ENCODE data around the gene MRFAP1L1. TPM values are rescaled to one million over a fixed set of nuclear protein-coding genes. Genes with fewer than 3 reads are reported as not detected.

Gene MRFAP1L1
- total RNA-seq, 1 experiment from 2014 or later, result 57.7 TPM

GRCh38 chr4:6750286-6751221, 40.9 kb upstream of the MRFAP1L1 start:
- no peaks in the 10 kb centered on the region for H3K79me2 ChIP-seq (ENCODE audit: insufficient read depth, low read length)
- Mint-ChIP-seq H3K4me1 (peaks cover 7 to 17% of the 10 kb centered on the region in 2 experiments), H3K36me3 (ENCODE audit: insufficient read depth in 1 of 3, low read depth in 3 of 3) (no peaks in the 10 kb centered on the region), H3K9me3 (peaks cover 0 to 3% of the 10 kb centered on the region in 2 experiments; a peak in 1 of 5 replicates), H3K27ac (no peak overlapping the region; a peak in 1 of 7 replicates), H3K4me3 (no peak overlapping the region), H3K27me3 (ENCODE audit: low read depth) (no peaks in the 10 kb centered on the region; the same call in 1 of the 2 replicates)
- TF ChIP-seq, protein P1, sequence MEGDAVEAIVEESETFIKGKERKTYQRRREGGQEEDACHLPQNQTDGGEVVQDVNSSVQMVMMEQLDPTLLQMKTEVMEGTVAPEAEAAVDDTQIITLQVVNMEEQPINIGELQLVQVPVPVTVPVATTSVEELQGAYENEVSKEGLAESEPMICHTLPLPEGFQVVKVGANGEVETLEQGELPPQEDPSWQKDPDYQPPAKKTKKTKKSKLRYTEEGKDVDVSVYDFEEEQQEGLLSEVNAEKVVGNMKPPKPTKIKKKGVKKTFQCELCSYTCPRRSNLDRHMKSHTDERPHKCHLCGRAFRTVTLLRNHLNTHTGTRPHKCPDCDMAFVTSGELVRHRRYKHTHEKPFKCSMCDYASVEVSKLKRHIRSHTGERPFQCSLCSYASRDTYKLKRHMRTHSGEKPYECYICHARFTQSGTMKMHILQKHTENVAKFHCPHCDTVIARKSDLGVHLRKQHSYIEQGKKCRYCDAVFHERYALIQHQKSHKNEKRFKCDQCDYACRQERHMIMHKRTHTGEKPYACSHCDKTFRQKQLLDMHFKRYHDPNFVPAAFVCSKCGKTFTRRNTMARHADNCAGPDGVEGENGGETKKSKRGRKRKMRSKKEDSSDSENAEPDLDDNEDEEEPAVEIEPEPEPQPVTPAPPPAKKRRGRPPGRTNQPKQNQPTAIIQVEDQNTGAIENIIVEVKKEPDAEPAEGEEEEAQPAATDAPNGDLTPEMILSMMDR (conservative IDR thresholded peaks at IDR 0.05), result no peak
- WGBS (ENCODE audit: extremely low coverage, insufficient read length, low lambda C conversion rate), result no CpG with 5 or more reads among the region's 23 CpGs
- no peaks in the 10 kb centered on the region for H3K4me1 ChIP-seq (ENCODE audit: insufficient read depth, low read length)
- no peak overlapping the region for H4K91ac ChIP-seq (ENCODE audit: insufficient read length, low read depth, low read length)
- no peak overlapping the region for H4K8ac ChIP-seq (replicated peaks; ENCODE audit: insufficient read length, low read depth, low read length)
- H3K56ac ChIP-seq (ENCODE audit: insufficient read length, low read depth, low read length), result no peak overlapping the region
- no peak overlapping the region for H2AK5ac ChIP-seq (ENCODE audit: insufficient read length, low read length)
- no peak overlapping the region for H2AFZ ChIP-seq (ENCODE audit: low read length)
- H4K20me1 ChIP-seq (ENCODE audit: control insufficient read depth, insufficient read depth, insufficient read length), result no peaks in the 10 kb centered on the region
- no peak overlapping the region for H2BK5ac ChIP-seq (ENCODE audit: insufficient read length, low read length)
- H3K27me3 ChIP-seq (ENCODE audit: insufficient read depth, low read length), result no peaks in the 10 kb centered on the region
- DNase-seq, result no peak
- H3K27ac ChIP-seq (ENCODE audit: insufficient read length, low read depth, low read length), result no peak overlapping the region
- H3K18ac ChIP-seq (ENCODE audit: insufficient read length, low read depth, low read length), result no peak overlapping the region
- H4K5ac ChIP-seq (ENCODE audit: insufficient read length, low read depth, low read length), result no peak overlapping the region
- H2BK120ac ChIP-seq (ENCODE audit: low read depth, low read length, poor library complexity, severe bottlenecking), result no peak overlapping the region
- no peak overlapping the region for H2BK20ac ChIP-seq (ENCODE audit: low read depth, low read length, poor library complexity, severe bottlenecking)
- H3K23me2 ChIP-seq (ENCODE audit: insufficient read length, low read depth, low read length, poor library complexity, severe bottlenecking), result no peaks in the 10 kb centered on the region
- H3K4ac ChIP-seq (ENCODE audit: low read depth, low read length), result no peak overlapping the region
- H3K79me1 ChIP-seq (ENCODE audit: insufficient read depth, low read depth, low read length, poor library complexity, severe bottlenecking), result no peaks in the 10 kb centered on the region
- no peak overlapping the region for H2BK15ac ChIP-seq (ENCODE audit: low read depth, low read length)
- H3K4me2 ChIP-seq (ENCODE audit: insufficient read depth, insufficient read length, low read length), result no peak overlapping the region
- no peak overlapping the region for H3K9ac ChIP-seq (ENCODE audit: extremely low read depth, insufficient read length, low read length)
- no peak overlapping the region for H3K23ac ChIP-seq (ENCODE audit: insufficient read length, low read depth, low read length)
- H2BK12ac ChIP-seq (ENCODE audit: insufficient read length, low read depth, low read length), result no peak overlapping the region
- H3K14ac ChIP-seq (ENCODE audit: insufficient read depth, low read length), result no peak overlapping the region
- no peaks in the 10 kb centered on the region for H3K9me3 ChIP-seq (ENCODE audit: control insufficient read depth, low read depth, low read length)
- H3T11ph ChIP-seq (ENCODE audit: low read length), result no peak overlapping the region
